ENCODE results near the gene ABI3BP.

The ABI3BP gene

DNA sequence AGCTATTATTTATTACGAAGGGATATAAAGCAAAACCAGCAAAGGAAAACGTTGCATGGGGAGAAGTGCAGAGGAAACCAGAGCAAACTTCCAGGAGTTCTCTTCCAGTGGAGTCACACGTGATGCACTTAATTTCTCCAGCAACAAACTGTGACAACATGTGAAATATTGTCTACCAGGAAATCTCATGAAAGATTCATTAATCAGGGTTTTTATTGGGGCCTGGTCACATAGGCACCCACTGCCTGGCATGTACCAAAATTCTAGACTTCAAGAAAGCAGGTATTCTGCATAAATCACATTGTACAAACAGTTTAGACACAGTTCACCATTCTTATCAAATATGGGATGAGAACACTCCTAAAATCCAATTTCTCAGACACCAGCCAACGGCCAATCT is 289.4 kb downstream of the ABI3BP start:
- H4K20me1 ChIP-seq (ENCODE audit: insufficient read depth, low read length, poor library complexity, severe bottlenecking) = no peaks in the 10 kb centered on the region
- no peak overlapping the region for H2AFZ ChIP-seq (ENCODE audit: low read length)

DNA sequence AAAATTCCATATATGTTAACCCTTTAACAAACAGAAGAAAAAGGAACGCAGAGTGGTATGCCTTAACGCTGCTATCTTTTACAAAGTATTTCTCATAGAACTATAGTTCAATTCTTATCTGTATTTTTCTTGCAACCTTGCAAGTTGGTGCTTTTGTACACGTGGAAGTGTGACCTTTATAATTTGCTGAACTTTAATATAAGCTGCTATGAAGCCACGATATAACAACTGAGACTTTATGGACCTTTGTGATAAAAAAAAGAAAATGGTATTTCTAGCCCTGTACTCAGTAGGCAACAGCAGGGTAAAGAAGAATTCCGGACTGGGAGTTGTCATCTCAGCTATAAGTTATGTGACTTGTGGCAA is 290.3 kb downstream of the ABI3BP start:
- Histone ChIP-seq H3K9ac (ENCODE audit: low read depth, low read length, poor library complexity, severe bottlenecking) (no peak overlapping the region), H3K79me2 (ENCODE audit: insufficient read depth, low read length) (no peaks in the 10 kb centered on the region), H3K4me1 (ENCODE audit: insufficient read depth, low read length, poor library complexity, severe bottlenecking) (no peaks in the 10 kb centered on the region), H3K27me3 (ENCODE audit: insufficient read depth, low read length, poor library complexity, severe bottlenecking) (peaks cover 73% of the 10 kb centered on the region), H2AFZ (ENCODE audit: low read length) (no peak overlapping the region), H3K36me3 (ENCODE audit: insufficient read depth, low read length) (no peaks in the 10 kb centered on the region), H3K9me2 (replicated peaks; ENCODE audit: low read depth, low read length) (no peaks in the 10 kb centered on the region), H3K9me3 (ENCODE audit: insufficient read depth, low read depth, low read length) (no peaks in the 10 kb centered on the region), H4K20me1 (ENCODE audit: insufficient read depth, low read length, poor library complexity, severe bottlenecking) (no peaks in the 10 kb centered on the region), H3F3A (ENCODE audit: low read depth) (no peaks in the 10 kb centered on the region), H3K4me2 (ENCODE audit: low read depth, low read length, poor library complexity, severe bottlenecking) (no peak overlapping the region), H3K4me3 (ENCODE audit: low read length, poor library complexity, severe bottlenecking) (no peak overlapping the region)
- TF ChIP-seq, protein P1, sequence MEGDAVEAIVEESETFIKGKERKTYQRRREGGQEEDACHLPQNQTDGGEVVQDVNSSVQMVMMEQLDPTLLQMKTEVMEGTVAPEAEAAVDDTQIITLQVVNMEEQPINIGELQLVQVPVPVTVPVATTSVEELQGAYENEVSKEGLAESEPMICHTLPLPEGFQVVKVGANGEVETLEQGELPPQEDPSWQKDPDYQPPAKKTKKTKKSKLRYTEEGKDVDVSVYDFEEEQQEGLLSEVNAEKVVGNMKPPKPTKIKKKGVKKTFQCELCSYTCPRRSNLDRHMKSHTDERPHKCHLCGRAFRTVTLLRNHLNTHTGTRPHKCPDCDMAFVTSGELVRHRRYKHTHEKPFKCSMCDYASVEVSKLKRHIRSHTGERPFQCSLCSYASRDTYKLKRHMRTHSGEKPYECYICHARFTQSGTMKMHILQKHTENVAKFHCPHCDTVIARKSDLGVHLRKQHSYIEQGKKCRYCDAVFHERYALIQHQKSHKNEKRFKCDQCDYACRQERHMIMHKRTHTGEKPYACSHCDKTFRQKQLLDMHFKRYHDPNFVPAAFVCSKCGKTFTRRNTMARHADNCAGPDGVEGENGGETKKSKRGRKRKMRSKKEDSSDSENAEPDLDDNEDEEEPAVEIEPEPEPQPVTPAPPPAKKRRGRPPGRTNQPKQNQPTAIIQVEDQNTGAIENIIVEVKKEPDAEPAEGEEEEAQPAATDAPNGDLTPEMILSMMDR (conservative IDR thresholded peaks at IDR 0.05; ENCODE audit: low read length) = no peak

More for the DNA sequence above, 289.4 kb downstream of the ABI3BP start:
- Histone ChIP-seq H3K4me2 (ENCODE audit: low read depth, low read length, poor library complexity, severe bottlenecking) (no peak overlapping the region), H3K9me3 (ENCODE audit: insufficient read depth, low read depth, low read length) (no peaks in the 10 kb centered on the region), H3K4me3 (ENCODE audit: low read length, poor library complexity, severe bottlenecking) (no peak overlapping the region), H3K4me1 (ENCODE audit: insufficient read depth, low read length, poor library complexity, severe bottlenecking) (peaks cover 6% of the 10 kb centered on the region), H3K9ac (ENCODE audit: low read depth, low read length, poor library complexity, severe bottlenecking) (no peak overlapping the region), H3K79me2 (ENCODE audit: insufficient read depth, low read length) (no peaks in the 10 kb centered on the region), H3F3A (ENCODE audit: low read depth) (no peaks in the 10 kb centered on the region), H3K9me2 (replicated peaks; ENCODE audit: low read depth, low read length) (no peaks in the 10 kb centered on the region; the same call in 1 of the 2 replicates), H3K36me3 (ENCODE audit: insufficient read depth, low read length) (no peaks in the 10 kb centered on the region), H3K27me3 (ENCODE audit: insufficient read depth, low read length, poor library complexity, severe bottlenecking) (peaks cover 82% of the 10 kb centered on the region)
- TF ChIP-seq, protein P1 (conservative IDR thresholded peaks at IDR 0.05; ENCODE audit: low read length) = no peak
- TF ChIP-seq EZH2phosphoT487 (IDR thresholded peaks at IDR 0.05; ENCODE audit: borderline replicate concordance) = no peak

DNA sequence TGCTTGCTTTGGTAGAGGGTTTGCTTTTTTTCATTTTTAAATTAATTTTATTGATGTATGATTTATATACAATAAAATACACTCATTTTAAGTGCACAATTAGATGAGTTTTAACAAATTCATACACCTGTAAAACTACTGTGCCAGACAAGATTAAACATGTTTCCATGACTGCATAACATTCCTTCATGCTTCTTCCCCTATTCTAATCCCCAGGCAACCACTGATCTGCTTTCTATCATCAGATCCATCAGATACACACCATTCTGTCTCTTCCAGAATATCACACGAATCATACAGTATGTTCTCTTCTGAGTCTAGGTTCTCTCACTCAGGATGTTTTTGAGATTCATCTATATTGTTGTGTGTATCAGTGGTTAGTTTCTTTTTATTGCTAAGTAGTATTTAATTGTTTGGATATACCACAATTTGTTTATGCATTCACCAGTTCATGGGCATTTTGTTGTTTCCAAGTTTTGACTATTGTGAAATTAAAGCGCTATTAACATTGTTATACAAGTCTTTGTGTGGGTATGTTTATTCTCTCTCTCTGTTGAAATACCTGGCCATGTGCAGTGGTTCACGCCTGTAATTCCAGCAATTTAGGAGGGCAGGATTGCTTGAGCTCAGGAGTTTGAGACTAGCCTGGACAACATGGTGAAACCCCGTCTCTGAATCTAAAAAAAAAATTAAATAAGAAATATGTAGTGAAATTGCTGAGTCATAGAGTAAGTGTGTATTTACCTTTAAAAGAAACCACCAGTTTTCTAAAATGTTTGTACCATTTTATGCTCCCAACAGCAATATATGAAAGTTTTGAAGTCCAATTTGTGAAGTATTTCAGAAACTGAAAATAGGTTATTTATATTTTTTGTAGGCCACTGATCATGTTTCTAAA is 290.9 kb downstream of the ABI3BP start:
- no peaks in the 10 kb centered on the region for H3K79me2 ChIP-seq (ENCODE audit: insufficient read depth, low read length)
- H3F3A ChIP-seq (ENCODE audit: low read depth) = no peaks in the 10 kb centered on the region
- H2AFZ ChIP-seq (ENCODE audit: low read length) = no peak overlapping the region
- no peak overlapping the region for H3K4me2 ChIP-seq (ENCODE audit: low read depth, low read length, poor library complexity, severe bottlenecking)
- H4K20me1 ChIP-seq (ENCODE audit: insufficient read depth, low read length, poor library complexity, severe bottlenecking) = no peaks in the 10 kb centered on the region
- no peaks in the 10 kb centered on the region for H3K9me3 ChIP-seq (ENCODE audit: insufficient read depth, low read depth, low read length)
- H3K4me1 ChIP-seq (ENCODE audit: insufficient read depth, low read length, poor library complexity, severe bottlenecking) = no peaks in the 10 kb centered on the region
- H3K9me2 ChIP-seq (replicated peaks; ENCODE audit: low read depth, low read length) = no peaks in the 10 kb centered on the region
- no peaks in the 10 kb centered on the region for H3K36me3 ChIP-seq (ENCODE audit: insufficient read depth, low read length)
- no peak for TF ChIP-seq EZH2phosphoT487 (IDR thresholded peaks at IDR 0.05; ENCODE audit: borderline replicate concordance)
- TF ChIP-seq, protein P1 (conservative IDR thresholded peaks at IDR 0.05; ENCODE audit: low read length) = no peak
- no peak overlapping the region for H3K4me3 ChIP-seq (ENCODE audit: low read length, poor library complexity, severe bottlenecking)
- H3K27me3 ChIP-seq (ENCODE audit: insufficient read depth, low read length, poor library complexity, severe bottlenecking) = peaks cover 66% of the 10 kb centered on the region
- no peak overlapping the region for H3K9ac ChIP-seq (ENCODE audit: low read depth, low read length, poor library complexity, severe bottlenecking)

Measured in Loucy (cell line).